ENCODE data around the gene SIK2.
"Not testable (repeated sequence)": the region's sequence is repeated elsewhere in the genome, so short reads cannot be mapped to it uniquely, and the experiment has no call there.

Gene SIK2

GRCh38 chr11:111762981-111763643 is 160.9 kb downstream of the SIK2 start:
- no peak for TF ChIP-seq JUND (IDR thresholded peaks at IDR 0.05; ENCODE audit: low read depth)
- in situ Hi-C loops (cut with HindIII; ENCODE audit: low pct_unique_long_range_greater_than_20kb, low sequenced_read_pairs) = no loop called here
- peak in 1 of 2 experiments; percentile 29 for DNase-seq (ENCODE audit: low read depth in 1 of 2, low spot score in 1 of 2)

- TF ChIP-seq JUND (IDR thresholded peaks at IDR 0.05; ENCODE audit: low read depth) = no peak
- in situ Hi-C loops (cut with HindIII; ENCODE audit: low pct_unique_long_range_greater_than_20kb, low sequenced_read_pairs) = no loop called here
- no peak for DNase-seq (ENCODE audit: low read depth in 1 of 2, low spot score in 1 of 2)
Observed at GRCh38 chr11:111764621-111765020, 162.4 kb downstream of the SIK2 start.

GRCh38 chr11:111765320-111765983 is 163.2 kb downstream of the SIK2 start:
- peak; percentile 26 to 30 for DNase-seq (ENCODE audit: low read depth in 1 of 2, low spot score in 1 of 2)
- in situ Hi-C loops (cut with HindIII; ENCODE audit: low pct_unique_long_range_greater_than_20kb, low sequenced_read_pairs) = no loop called here
- TF ChIP-seq JUND (IDR thresholded peaks at IDR 0.05; ENCODE audit: low read depth) = no peak

- in situ Hi-C loops (cut with HindIII; ENCODE audit: low pct_unique_long_range_greater_than_20kb, low sequenced_read_pairs) = no loop called here
- TF ChIP-seq JUND (IDR thresholded peaks at IDR 0.05; ENCODE audit: low read depth) = no peak
- peak; percentile 95 to 97 for DNase-seq (ENCODE audit: low read depth in 1 of 2, low spot score in 1 of 2)
Observed at GRCh38 chr11:111765984-111766833, 164.0 kb downstream of the SIK2 start, which contains the start of gene PPP2R1B. TSS of gene PPP2R1B (minus strand) at chr11:111766389. CDS start at chr11:111766361, 28 bp downstream.

- no peak for TF ChIP-seq JUND (IDR thresholded peaks at IDR 0.05; ENCODE audit: low read depth)
- in situ Hi-C loops (cut with HindIII; ENCODE audit: low pct_unique_long_range_greater_than_20kb, low sequenced_read_pairs) = no loop called here
- no peak for DNase-seq (ENCODE audit: low read depth in 1 of 2, low spot score in 1 of 2)
Observed at GRCh38 chr11:111766834-111767142, 164.5 kb downstream of the SIK2 start.

GRCh38 chr11:111770581-111771134 is 168.4 kb downstream of the SIK2 start:
- DNase-seq (ENCODE audit: low read depth in 1 of 2, low spot score in 1 of 2) = no peak
- no peak for TF ChIP-seq JUND (IDR thresholded peaks at IDR 0.05; ENCODE audit: low read depth)
- in situ Hi-C loops (cut with HindIII; ENCODE audit: low pct_unique_long_range_greater_than_20kb, low sequenced_read_pairs) = no loop called here

GRCh38 chr11:111771205-111771604 is 169.0 kb downstream of the SIK2 start:
- in situ Hi-C loops (cut with HindIII; ENCODE audit: low pct_unique_long_range_greater_than_20kb, low sequenced_read_pairs); DNase-seq (ENCODE audit: low read depth in 1 of 2, low spot score in 1 of 2): not testable (repeated sequence)

- in situ Hi-C loops (cut with HindIII; ENCODE audit: low pct_unique_long_range_greater_than_20kb, low sequenced_read_pairs) = no loop called here
- TF ChIP-seq JUND (IDR thresholded peaks at IDR 0.05; ENCODE audit: low read depth) = no peak
- no peak for DNase-seq (ENCODE audit: low read depth in 1 of 2, low spot score in 1 of 2)
Observed at GRCh38 chr11:111772535-111772934, 170.3 kb downstream of the SIK2 start.

GRCh38 chr11:111774955-111775710 is 172.9 kb downstream of the SIK2 start:
- in situ Hi-C loops (cut with HindIII; ENCODE audit: low pct_unique_long_range_greater_than_20kb, low sequenced_read_pairs) = no loop called here
- no peak for DNase-seq (ENCODE audit: low read depth in 1 of 2, low spot score in 1 of 2)
- no peak for TF ChIP-seq JUND (IDR thresholded peaks at IDR 0.05; ENCODE audit: low read depth)

GRCh38 chr11:111776398-111777093 is 174.3 kb downstream of the SIK2 start:
- in situ Hi-C loops (cut with HindIII; ENCODE audit: low pct_unique_long_range_greater_than_20kb, low sequenced_read_pairs) = no loop called here
- DNase-seq (ENCODE audit: low read depth in 1 of 2, low spot score in 1 of 2) = no peak
- TF ChIP-seq JUND (IDR thresholded peaks at IDR 0.05; ENCODE audit: low read depth) = no peak

- peak; percentile 66 to 85 for DNase-seq (ENCODE audit: low read depth in 1 of 2, low spot score in 1 of 2)
- in situ Hi-C loops (cut with HindIII; ENCODE audit: low pct_unique_long_range_greater_than_20kb, low sequenced_read_pairs) = no loop called here
- no peak for TF ChIP-seq JUND (IDR thresholded peaks at IDR 0.05; ENCODE audit: low read depth)
Observed at GRCh38 chr11:111777094-111778046, 175.1 kb downstream of the SIK2 start.

Data from T47D (cell line).